ENCODE data around the gene NRXN2.

The NRXN2 gene

GRCh38 chr11:64686466-64687170 lies 36.4 kb downstream of the NRXN2 start:
- no peak overlapping the region for H3K4me3 ChIP-seq (ENCODE audit: control insufficient read depth, low read depth, low read length)
- no peak for DNase-seq (ENCODE audit: low read depth)
- TF ChIP-seq, protein P1, sequence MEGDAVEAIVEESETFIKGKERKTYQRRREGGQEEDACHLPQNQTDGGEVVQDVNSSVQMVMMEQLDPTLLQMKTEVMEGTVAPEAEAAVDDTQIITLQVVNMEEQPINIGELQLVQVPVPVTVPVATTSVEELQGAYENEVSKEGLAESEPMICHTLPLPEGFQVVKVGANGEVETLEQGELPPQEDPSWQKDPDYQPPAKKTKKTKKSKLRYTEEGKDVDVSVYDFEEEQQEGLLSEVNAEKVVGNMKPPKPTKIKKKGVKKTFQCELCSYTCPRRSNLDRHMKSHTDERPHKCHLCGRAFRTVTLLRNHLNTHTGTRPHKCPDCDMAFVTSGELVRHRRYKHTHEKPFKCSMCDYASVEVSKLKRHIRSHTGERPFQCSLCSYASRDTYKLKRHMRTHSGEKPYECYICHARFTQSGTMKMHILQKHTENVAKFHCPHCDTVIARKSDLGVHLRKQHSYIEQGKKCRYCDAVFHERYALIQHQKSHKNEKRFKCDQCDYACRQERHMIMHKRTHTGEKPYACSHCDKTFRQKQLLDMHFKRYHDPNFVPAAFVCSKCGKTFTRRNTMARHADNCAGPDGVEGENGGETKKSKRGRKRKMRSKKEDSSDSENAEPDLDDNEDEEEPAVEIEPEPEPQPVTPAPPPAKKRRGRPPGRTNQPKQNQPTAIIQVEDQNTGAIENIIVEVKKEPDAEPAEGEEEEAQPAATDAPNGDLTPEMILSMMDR (conservative IDR thresholded peaks at IDR 0.05; ENCODE audit: control insufficient read depth, insufficient read depth, low read depth, low read length), result no peak

GRCh38 chr11:64685536-64685935 lies 37.5 kb downstream of the NRXN2 start:
- DNase-seq (ENCODE audit: low read depth), result no peak
- H3K4me3 ChIP-seq (ENCODE audit: control insufficient read depth, low read depth, low read length), result no peak overlapping the region
- TF ChIP-seq, protein P1 (conservative IDR thresholded peaks at IDR 0.05; ENCODE audit: control insufficient read depth, insufficient read depth, low read depth, low read length), result no peak

DNA sequence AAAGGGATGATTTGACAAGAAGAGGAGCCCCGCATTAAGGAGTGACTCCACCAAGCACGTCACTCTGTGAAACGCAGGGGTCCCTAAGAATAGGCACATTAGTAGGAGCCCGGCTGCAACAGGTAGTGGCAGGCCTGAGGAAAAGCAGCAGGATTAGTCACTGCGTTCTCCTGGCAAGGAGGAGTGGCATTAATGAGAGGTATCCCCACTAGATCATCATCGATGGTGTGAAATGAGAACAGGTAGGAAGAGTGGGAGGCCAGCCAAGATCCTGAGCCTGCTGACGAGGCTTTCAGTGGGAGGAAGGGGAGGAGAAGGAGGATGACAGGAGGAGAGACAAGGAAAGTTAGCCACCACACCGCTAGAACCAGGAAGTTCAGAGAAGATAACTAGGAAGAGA lies 38.6 kb downstream of the NRXN2 start:
- no peak overlapping the region for H3K4me3 ChIP-seq (ENCODE audit: control insufficient read depth, low read depth, low read length)
- DNase-seq (ENCODE audit: low read depth), result no peak

DNA sequence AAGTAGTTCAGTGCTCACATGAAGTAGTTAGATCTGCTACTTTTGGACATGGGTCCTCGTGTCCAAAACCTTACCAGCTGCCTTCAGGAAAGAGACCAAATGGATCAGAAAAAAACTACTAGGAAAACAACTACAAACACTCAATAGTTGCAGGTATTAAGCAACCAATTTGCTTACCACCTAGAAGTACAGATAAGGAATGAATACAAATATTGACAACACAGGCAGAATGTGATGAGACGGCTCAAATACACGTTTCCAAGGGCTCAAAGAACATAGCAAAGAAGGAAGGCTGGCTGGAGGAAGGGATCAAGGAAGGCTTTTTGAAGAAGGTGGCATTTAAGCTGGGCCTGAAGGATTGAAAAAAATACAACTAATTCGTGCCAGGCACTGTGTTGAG lies 41.8 kb downstream of the NRXN2 start:
- TF ChIP-seq, protein P1 (conservative IDR thresholded peaks at IDR 0.05; ENCODE audit: control insufficient read depth, insufficient read depth, low read depth, low read length), result no peak
- no peak overlapping the region for H3K4me3 ChIP-seq (ENCODE audit: control insufficient read depth, low read depth, low read length)
- DNase-seq (ENCODE audit: low read depth), result no peak

More for the DNA sequence above, 38.6 kb downstream of the NRXN2 start:
- TF ChIP-seq, protein P1 (conservative IDR thresholded peaks at IDR 0.05; ENCODE audit: control insufficient read depth, insufficient read depth, low read depth, low read length), result no peak

GRCh38 chr11:64679846-64680245 lies 43.2 kb downstream of the NRXN2 start:
- TF ChIP-seq, protein P1 (conservative IDR thresholded peaks at IDR 0.05; ENCODE audit: control insufficient read depth, insufficient read depth, low read depth, low read length), result no peak
- no peak for DNase-seq (ENCODE audit: low read depth)
- H3K4me3 ChIP-seq (ENCODE audit: control insufficient read depth, low read depth, low read length), result no peak overlapping the region

GRCh38 chr11:64677441-64678023 lies 45.5 kb downstream of the NRXN2 start:
- TF ChIP-seq, protein P1 (conservative IDR thresholded peaks at IDR 0.05; ENCODE audit: control insufficient read depth, insufficient read depth, low read depth, low read length), result no peak
- DNase-seq (ENCODE audit: low read depth), result no peak
- no peak overlapping the region for H3K4me3 ChIP-seq (ENCODE audit: control insufficient read depth, low read depth, low read length)

Data from fibroblast of mammary gland (primary cell).